Ureter (tissue), 1 donor: ENCODE data around the gene TNPO3. TPM values are rescaled to one million over a fixed set of nuclear protein-coding genes. Genes with fewer than 3 reads are reported as not detected.

Experiments
- DNase-seq: peaks from one replicate; pipeline ENCODE4 v3.0.0-alpha.2; 2020; ENCODE audit warnings: low spot score
- total RNA-seq: library from RNA; stranded (reverse); gene quantifications from one replicate; pipeline ENCODE4 v1.2.4, GENCODE V29; 2023
- donor health status: DM: yes; HTN: yes; CAD: no.

The TNPO3 gene
- total RNA-seq, 1 donor from 2014 or later: 43.4 TPM

DNA sequence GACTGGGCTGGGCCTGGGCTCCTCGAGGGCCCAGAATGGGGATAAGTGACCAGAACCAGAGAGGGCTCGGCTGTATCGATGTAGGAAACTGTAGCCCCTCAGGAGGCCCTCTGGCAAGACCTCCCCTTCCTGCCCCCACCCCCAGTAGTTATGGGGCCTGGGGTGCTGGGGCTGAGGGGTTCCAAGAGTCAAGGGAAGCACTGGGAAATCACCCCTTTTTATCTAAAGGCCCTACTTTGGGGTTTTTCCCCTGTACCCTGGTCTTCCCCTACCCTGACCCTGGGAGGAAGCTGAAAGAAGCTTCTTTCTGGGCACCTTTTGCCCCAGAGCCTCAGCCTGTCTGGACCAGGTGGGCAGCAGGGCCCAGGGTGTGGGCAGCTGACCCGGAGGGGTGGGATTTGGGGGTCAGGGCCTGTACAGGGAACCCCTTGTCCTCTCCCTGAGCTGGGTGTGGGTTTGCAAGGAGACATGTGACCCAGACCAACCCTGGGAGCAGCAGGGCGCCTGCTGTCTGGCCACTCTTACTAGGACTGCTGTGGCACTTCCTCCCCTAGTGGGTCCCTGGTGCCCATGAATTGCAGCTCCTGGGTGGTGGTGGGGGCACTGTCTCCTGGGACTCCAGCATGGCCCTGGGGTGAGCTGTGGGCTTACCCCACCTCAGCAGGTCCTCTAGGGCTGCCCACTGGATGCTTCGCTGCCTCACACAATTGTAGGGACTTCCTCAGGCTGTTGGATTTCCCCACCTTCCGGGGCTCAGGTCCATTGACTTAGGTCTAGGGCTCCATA, 115.6 kb downstream of the TNPO3 start:
- DNase-seq: no peak

DNA sequence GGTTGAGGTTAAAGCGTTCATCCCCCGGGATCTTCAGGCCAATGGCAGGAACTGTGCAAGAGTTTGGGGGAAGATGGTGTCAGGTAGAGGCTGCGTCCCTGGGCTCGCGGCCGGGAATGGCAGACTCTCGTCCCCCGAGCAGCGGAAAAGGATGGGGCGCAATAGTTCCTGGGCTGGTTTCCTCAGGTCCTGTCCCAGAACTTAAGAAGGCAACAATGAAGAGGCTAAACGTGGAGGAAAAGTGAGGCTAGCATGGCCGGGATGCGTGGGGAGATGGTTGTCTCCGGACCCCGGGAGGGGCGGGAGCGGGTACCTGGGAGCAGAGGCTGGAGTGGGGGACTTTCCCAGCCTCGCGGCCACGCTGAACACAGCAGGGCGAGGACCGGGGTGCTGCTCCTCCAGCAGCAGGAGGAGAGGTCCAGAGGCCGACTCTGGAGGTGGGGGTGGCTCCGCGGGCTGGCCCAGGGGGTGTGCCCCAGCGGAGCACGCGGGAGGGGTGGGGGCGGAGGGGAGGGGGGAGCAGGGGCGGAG, 116.3 kb downstream of the TNPO3 start:
- no peak for DNase-seq

GRCh38 chr7:128937647-128938543, 117.0 kb downstream of the TNPO3 start, which contains the start of gene IRF5:
Gene IRF5, plus strand, starts transcription at chr7:128937927. Its CDS starts 4,155 bp downstream, at chr7:128942082.
- DNase-seq: no peak

GRCh38 chr7:128937271-128937646, 117.7 kb downstream of the TNPO3 start:
- DNase-seq: no peak

DNA sequence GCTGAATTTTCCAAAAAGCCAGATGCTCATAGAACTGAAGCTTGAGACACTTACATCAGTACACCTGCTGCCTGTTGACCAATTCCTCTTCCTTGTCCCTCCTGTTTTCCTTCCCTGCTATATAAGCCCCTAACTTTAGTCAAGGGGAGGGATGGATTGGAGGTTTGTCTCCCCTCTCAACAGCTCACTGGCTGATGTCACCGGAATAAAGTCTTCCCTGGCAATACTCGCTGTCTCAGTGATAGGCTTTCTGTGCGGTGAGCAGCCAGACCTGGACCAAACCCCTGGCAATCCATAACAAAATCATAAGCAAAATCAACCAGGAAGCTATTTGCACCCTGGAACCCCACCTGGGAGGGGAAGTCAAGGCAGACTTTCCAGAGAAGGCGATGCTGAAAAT, 118.1 kb downstream of the TNPO3 start:
- DNase-seq: no peak

- no peak for DNase-seq
Observed at GRCh38 chr7:128935342-128935730, 119.6 kb downstream of the TNPO3 start.

DNA sequence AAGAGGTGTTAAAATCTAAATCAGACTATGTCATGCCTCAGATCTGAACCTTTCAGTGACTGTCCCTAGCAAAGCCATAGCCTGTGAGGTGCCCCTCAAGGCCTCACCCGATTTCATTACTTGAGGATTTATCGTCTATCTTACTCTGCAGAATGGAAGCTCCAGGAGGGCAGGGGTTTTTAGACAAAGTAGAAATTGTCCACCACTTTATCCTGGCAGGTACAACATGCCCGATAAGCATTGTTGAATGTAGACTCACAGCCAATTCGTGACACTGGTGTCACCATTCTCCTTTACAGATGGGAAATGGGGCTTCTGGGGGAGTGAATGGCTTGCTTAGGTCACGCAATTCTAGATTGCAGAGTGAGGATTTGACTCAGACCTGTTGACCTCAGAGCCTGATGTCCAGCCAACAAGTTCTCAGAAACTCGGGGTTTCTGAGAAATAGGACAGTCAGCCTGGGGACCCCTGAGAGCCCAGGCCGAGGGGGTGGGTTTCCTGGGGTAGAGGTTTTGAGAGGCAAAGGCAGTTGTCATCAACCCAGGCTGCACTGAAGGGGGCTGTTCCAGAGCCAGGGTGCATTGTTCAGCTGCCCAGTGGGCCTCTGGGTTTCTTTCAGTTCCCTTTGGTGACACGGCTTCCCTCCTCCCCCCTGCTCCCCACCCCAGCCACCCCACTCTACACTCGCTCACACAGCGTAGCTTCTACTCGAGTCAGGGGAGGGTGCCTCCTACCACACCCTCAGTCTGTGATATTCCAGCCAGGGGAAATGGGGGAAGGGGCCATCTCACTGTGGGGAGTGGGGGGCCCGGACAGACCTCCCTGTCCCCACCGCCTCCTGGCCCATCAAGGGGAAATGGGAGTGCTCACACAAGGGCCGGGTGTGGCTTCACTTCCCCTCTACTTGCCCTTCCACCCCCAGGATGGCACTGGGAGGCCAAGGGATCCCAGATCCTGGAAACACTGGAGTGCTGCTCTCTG, 120.3 kb downstream of the TNPO3 start:
- no peak for DNase-seq

GRCh38 chr7:128933180-128933891, 121.6 kb downstream of the TNPO3 start:
- DNase-seq: no peak

DNA sequence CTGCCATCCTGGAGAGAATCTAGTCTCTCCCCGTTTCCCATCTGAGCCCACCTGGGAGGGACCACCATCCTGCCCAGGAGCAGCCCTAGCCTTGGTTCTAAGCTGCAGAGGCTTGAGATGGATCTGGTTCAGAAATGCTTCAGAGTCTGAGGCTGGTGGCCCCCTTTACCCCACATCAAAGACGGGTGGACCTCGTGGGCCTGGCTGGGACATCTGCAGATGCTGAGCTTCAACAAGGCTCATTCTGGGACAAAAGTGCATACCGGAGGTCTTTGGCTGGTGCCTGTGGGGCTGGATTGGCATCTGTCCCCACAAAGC, 122.1 kb downstream of the TNPO3 start:
- no peak for DNase-seq

- DNase-seq: no peak
Observed at GRCh38 chr7:128931965-128932861, 122.7 kb downstream of the TNPO3 start.

GRCh38 chr7:128931190-128931798, 123.6 kb downstream of the TNPO3 start:
- no peak for DNase-seq

DNA sequence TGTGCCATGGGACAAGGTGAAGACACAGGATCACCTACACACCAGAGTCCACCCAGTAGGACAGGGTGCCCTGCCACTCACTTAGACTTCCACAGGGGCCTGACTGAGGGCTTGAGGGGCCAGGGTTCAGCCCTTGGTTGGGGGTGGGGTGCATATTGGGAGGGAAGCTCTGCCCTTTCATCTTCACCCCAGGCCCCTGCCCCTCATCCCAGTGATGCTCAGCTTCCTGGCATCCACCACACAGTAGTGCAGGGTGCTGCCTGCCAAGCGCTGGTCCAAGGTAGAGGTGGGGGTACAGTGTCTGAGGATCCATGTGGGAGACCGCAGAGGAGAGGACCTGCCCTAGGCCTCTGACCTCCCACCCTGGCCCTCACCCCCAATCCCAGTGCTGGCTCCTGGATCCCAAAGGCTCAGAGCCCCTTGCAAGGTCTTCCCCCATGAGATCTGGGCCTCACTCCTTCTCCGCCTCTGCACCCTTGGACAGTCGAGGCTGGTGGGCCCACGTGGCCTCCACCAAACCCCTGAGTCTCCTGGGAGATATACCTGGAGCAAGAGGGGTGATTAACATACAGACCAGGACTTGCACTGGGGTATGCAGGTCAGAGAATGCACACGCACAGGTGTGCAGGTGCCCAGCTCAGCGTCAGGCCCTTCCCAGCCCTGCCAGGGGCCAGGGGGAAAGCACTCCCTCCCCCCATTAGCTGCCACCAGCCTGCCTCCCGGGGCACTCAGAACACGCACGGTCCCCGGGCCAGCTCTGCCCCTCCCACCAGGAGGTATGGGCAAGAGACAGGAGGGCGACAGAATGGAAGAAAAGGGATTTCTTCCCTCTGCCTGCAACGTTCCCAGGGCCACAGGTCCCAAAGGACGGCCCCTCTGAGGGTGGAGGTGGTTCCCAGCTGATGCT, 125.8 kb downstream of the TNPO3 start:
- no peak for DNase-seq

DNA sequence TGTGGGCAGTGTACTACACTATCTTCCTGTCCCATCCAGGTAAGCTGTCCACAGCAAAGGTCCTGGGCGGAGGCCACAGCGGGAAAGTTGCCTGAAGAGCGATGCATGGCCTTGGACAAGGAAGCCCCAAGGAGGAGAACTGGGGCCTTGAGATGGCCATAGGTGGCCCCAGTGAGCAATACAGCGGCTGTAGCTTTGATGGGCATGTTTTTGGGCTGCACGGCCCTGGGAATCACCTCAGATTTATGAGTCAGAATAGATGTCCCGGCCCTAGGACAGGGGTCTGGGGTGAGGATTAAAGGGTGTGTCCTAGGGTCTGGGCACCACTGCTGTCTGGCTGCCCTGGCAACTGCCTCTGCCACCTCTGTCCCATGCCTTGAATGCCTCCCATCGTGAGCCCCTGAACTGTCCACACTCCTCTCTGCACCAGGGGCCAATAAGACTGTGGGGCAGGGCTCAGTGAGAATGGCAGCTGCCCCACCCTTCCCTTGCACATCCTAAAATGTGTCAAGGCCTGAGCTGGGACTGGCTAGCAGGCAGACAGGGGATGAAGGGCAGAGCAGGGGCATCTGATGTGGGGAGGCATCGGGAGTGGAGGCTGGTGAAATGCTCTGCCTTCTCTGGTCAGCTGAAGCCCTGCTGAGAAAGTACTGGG, 126.6 kb downstream of the TNPO3 start:
- DNase-seq: no peak

GRCh38 chr7:128924707-128925588, 130.0 kb downstream of the TNPO3 start:
- no peak for DNase-seq

GRCh38 chr7:128923411-128923800, 131.5 kb downstream of the TNPO3 start:
- DNase-seq: no peak

- no peak for DNase-seq
Observed at GRCh38 chr7:128922496-128923410, 132.2 kb downstream of the TNPO3 start.
